ENCODE results near the gene OR7G2.
"Not testable (repeated sequence)": the region's sequence is repeated elsewhere in the genome, so short reads cannot be mapped to it uniquely, and the experiment has no call there.

OR7G2 gene

DNA sequence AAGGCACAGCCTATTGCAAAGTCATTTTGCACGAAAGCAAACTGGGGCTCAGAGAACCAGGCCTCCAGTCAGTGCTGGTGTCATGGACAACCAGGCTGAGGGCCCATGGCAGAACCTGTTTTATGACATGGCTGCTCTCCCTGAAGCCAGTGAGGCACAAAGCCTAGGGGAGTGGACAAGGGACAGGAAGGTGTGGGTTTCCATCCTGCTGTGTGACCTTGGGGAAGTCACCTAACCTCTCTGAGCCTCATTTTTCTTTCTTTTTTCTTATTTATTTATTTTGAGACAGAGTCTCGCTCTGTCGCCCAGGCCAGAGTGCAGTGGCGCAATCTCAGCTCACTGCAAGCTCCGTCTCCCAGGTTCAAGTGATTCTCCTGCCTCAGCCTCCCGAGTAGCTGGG lies 35.6 kb downstream of the OR7G2 start:
- DNase-seq: not testable (repeated sequence)

GRCh38 chr19:9070066-9070465 lies 37.2 kb downstream of the OR7G2 start:
- no peak for DNase-seq

GRCh38 chr19:9065457-9066014 lies 41.7 kb downstream of the OR7G2 start:
- DNase-seq: no peak

DNA sequence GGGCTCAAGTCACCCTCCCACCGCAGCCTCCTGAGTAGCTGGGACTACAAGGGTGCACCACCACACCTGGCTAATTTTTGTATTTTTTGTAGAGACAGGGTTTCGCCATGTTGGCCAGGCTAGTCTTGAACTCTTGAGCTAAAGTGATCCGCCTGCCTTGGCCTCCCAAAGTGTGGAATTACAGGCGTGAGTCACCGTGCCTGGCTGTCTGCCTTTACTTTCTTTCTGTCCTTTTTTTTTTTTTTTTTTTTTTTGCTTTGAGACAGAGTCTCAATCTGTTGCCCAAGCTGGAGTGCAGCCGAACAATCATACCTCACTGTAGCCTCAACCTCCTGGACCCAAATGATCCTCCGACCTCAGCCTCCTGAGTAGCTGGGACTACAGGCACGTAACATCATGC lies 45.4 kb downstream of the OR7G2 start:
- DNase-seq: no peak

- DNase-seq: no peak
Measured at GRCh38 chr19:9060564-9061340, 46.5 kb downstream of the OR7G2 start.

DNA sequence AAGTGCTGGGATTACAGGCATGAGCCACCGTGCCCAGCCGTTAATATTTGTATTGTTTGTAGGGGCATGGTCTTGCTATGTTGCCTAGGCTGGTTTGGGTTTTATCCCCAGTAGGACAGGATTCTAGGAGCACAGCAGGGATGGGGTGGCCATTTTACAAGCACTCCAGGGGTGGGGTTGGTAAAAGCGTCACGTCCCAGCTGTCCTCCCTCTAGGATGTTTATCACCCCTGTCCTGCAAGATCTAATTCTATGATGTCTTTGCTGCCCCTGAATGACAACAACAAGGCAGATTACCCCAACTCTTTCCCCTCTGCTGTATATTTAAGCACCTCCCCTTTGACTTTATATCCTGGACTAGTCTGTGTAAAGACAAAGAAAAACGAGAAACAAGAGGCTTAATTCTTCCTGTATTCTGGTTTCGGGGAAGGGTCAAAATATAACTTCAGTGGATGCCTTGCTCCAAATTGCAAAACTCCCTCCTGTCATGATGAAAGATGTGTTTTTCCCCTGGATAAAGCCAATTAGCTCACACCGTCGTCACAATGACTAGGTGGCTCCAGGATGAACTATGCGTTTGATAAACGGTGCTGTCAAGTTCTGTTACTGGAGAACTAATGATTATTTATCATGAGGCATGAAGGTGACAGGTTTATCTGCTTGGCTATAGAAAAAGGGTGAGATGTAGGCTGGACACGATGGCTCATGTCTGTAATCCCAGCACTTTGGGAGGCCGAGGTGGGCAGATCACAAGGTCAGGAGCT lies 48.2 kb downstream of the OR7G2 start:
- DNase-seq: no peak

- no peak for DNase-seq
Measured at GRCh38 chr19:9057505-9058258, 49.6 kb downstream of the OR7G2 start.

GRCh38 chr19:9056131-9056530 lies 51.1 kb downstream of the OR7G2 start:
- DNase-seq: not testable (repeated sequence)

GRCh38 chr19:9054765-9055164 lies 52.5 kb downstream of the OR7G2 start:
- no peak for DNase-seq

- no peak for DNase-seq
Measured at GRCh38 chr19:9054207-9054606, 53.1 kb downstream of the OR7G2 start.

- DNase-seq: not testable (repeated sequence)
Measured at GRCh38 chr19:9053674-9054073, 53.6 kb downstream of the OR7G2 start.

GRCh38 chr19:9052894-9053293 lies 54.4 kb downstream of the OR7G2 start:
- DNase-seq: no peak
